HuH-7.5 (cell line): ENCODE data around the gene DNAH7.

Experiments
- DNase-seq: peaks from one replicate; pipeline ENCODE4 v3.0.0; 2011; ENCODE audit warnings: low spot score

DNAH7 gene

GRCh38 chr2:196077821-196078220 is 9.2 kb upstream of the DNAH7 start:
- DNase-seq = no peak

GRCh38 chr2:196076778-196077568 is 8.3 kb upstream of the DNAH7 start:
- no peak for DNase-seq

DNA sequence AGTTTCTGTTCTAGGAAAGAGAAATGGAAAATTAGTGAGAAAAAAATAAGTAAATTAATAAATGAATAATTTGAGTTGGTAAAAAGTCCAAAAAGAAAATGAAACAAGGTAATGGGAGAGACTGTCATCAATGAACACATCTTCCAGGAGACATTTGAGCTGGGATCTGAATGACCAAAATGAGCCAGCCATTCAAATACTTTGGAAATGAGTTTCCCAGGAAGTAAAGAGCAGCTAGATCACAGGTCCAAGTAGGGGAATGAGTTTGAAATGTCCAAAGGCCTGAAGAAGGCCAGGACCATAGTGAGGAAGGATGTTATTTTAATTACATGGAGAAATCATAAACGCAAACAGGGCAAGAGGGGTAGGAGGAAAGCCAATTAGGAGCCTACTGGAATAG is 6.6 kb upstream of the DNAH7 start:
- no peak for DNase-seq

GRCh38 chr2:196074631-196075030 is 6.0 kb upstream of the DNAH7 start:
- no peak for DNase-seq

GRCh38 chr2:196073521-196073920 is 4.9 kb upstream of the DNAH7 start:
- no peak for DNase-seq

GRCh38 chr2:196067088-196067382 is 1.6 kb downstream of the DNAH7 start:
- no peak for DNase-seq

DNA sequence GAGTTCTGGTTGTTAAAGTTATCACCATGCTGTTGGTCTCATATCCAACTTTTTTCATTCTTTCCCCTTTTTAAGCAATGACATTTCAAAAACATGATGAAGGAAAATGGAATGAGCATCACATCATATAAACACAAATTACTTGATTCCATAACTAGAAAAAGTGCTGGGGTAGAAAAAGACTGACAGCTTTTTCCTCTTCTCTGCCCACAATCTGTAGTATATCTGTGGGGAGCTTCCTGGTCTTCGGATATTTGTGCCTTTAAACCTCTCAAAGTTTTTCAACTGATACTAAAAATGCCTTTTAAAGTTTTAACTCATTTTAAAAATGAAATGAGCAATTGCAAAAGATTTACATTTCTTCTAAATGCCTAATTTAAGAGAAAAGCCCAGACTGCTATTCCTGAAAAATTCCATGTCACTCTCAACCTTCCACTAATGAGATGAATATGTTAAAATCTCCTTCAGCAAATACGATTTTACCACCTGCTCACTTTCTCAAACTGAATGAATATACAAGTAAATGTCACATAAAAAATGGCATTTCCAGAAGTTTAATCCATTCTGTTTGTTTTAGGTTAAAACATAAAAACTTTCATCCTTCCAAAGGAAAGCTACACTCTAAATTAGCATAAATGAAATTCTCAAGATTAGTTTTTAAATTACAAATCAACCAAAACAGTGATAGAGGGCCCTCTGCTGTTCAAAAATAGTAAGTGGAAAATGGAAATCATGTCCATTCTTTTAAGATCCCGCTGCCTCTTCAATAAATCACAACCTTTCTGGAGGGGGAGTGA is 2.1 kb downstream of the DNAH7 start:
- peak; percentile 22 for DNase-seq

GRCh38 chr2:196063773-196064172 is 4.9 kb downstream of the DNAH7 start:
- no peak for DNase-seq

GRCh38 chr2:196059491-196059960 is 9.1 kb downstream of the DNAH7 start:
- no peak for DNase-seq

GRCh38 chr2:196054631-196055030 is 14.0 kb downstream of the DNAH7 start:
- no peak for DNase-seq

DNA sequence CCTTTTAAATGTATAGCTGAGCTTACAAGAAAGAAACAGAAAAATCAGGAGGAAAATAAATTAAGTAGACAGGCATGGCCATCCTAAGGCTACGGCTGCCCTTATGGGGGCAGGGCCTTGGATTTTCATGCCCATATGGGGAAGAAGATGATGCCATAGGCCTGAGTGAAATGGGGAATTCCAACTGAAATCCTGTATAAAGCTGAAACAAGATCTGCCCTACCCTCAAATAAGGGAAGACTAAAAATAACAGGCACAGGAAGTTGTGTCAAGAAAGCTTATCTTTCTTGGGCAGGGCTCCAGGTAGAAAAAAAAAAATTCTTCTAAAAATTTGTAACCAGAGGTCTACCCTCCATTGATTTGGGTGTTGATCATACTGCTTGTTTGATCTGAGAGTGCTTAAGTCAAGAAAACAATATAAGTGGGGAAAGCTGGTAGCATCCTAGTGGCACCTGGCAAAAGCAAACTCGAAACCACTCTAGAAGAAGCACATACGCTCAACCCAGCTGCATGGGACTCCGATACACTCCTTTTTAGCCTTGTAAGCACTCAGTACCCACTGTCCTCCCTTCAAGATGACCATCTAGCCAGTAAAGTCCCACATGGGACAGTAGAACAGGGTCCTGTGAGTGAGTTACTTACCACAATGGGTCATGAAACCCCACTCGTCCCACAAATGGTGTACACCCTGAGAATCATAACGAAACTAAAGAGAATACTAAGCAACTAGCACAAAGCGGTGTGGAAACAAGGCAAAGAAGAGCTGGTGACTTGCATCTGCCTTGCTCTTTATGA is 22.3 kb downstream of the DNAH7 start:
- no peak for DNase-seq

GRCh38 chr2:196041786-196042185 is 26.9 kb downstream of the DNAH7 start:
- no peak for DNase-seq

DNA sequence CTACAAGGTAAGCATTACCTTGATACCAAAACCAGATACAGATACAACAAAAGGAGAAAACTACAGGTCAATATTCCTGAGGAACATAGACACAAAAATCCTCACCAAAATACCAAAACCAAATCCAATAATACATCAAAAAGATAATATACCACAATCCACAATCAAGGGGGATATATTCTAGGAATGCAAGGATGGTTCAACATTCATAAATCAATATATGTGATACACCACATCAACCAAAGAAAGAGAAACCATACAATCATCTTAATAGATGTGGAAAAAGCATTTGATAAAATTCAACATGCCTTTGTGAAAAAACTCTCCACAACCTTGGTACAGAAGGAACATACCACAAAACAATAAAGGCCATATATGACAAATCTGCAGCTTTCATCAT is 28.4 kb downstream of the DNAH7 start:
- DNase-seq = no peak

DNA sequence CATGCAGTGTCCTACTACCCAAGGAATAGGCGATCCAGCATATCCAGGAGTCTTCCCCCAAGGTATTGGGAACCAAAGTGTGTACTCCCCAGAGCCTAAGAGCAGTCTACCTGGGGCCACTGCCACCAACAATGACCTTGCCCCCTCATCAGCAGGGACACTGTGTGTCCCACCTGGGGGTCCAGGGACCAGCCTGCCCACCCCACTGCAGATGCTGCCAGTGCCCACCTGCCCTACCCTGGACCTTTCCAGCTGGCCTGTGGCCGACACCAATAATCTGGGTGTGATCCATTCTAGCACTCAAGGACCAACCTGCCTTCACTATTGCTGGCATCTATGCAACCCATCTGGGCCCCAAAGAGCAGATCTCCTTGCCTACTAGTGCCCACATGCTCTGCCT is 32.2 kb downstream of the DNAH7 start:
- no peak for DNase-seq

DNA sequence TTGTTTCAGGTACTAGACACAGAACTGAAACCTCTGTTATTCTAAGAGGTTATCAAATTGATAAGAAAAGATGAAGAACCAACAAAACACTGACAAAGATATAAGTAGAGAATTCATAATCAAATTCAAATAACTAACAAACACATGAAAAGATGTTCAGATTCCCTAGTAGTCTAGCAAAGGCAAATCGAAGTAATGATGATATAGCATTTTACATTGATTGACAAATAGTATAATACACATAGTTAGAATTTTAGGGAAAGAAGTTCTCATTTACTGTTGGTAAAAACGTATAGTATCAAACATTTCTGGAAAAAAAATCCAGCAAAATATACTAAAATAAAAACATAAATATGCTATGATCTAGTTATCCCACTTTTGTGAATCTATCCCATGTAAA is 50.6 kb downstream of the DNAH7 start:
- DNase-seq = no peak

GRCh38 chr2:196012314-196012713 is 56.3 kb downstream of the DNAH7 start:
- DNase-seq = no peak

GRCh38 chr2:196000551-196000950 is 68.1 kb downstream of the DNAH7 start:
- no peak for DNase-seq

DNA sequence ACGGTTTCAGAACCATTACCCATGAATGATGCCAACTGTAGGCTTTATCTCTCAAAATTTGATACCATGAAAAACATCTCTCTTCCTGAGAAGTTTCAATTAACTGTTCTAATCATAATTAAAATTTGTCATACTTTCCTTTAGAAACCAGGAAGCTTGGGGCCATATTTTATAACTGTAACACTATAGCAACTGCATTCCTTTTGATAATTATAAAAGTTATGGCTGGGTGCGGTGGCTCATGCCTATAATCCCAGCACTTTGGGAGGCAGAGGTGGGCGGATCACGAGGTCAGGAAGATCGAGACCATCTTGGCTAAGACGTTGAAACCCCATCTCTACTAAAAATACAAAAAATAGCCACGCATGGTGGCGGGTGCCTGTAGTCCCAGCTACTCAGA is 70.6 kb downstream of the DNAH7 start:
- no peak for DNase-seq

DNA sequence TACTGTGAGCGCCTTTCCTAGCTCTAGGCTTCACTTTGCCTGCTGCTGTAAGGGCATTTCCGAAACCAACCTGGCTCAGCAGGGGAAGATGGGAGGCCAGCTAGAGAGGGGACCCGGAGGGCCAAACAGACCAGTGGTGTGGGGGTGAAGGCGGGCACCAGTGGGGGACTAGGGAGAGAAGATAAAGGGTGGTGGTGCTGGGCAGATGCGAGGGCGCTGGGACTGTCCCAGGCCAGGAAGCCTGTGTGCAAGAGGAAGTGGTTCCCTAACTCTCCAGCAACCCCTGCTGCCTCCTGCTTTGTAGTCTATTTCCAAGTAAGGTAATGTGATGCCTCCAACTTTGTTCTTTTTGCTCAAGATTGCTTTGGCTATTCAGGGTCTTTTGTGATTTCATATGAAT is 73.1 kb downstream of the DNAH7 start:
- no peak for DNase-seq

GRCh38 chr2:195993623-195994022 is 75.0 kb downstream of the DNAH7 start:
- no peak for DNase-seq

GRCh38 chr2:195985741-195986140 is 82.9 kb downstream of the DNAH7 start:
- no peak for DNase-seq

DNA sequence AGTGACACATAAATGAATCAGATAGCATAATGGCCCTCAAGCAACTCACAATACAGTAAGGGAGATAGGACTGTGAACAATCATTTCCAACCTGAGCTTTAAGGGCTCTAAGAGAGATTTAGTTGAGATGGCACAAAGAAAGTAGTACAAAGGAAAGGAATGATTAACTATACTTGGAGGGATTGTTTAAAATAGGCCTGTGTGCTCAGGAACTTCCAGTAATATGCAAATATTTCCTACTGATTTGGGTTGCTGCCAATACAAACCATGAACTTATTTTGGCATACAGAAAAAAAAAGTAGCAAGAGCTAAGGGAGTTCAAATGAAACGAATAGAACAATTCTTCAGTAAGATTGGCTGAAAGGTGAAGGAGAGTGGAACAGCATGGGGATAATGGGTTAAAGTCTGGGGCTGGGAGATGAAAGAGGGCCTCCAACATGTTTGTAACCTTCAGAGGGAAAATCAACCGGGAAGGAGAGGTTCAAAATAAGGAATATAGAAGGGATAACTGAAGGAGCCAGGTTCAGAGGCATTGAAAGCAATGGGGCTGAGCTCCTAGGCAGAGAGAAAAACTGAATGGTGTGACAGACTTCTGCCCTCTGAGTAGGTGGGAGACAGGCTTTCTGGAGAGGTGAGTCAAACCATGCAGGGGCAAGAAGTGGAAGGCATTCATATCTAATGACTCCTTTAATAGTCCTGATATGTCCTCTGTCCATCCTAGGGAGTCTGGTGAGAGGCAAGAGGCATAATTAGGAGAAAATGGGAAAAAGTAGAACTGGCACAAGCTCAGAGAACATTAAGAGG is 83.5 kb downstream of the DNAH7 start:
- DNase-seq = no peak
